ENCODE results near the gene M1AP. TPM values are rescaled to one million over a fixed set of nuclear protein-coding genes. Genes with fewer than 3 reads are reported as not detected.

M1AP gene
- total and polyA plus RNA-seq, 2 donors (not counting 1 experiment from before 2014, with no cell fraction given) = not detected

DNA sequence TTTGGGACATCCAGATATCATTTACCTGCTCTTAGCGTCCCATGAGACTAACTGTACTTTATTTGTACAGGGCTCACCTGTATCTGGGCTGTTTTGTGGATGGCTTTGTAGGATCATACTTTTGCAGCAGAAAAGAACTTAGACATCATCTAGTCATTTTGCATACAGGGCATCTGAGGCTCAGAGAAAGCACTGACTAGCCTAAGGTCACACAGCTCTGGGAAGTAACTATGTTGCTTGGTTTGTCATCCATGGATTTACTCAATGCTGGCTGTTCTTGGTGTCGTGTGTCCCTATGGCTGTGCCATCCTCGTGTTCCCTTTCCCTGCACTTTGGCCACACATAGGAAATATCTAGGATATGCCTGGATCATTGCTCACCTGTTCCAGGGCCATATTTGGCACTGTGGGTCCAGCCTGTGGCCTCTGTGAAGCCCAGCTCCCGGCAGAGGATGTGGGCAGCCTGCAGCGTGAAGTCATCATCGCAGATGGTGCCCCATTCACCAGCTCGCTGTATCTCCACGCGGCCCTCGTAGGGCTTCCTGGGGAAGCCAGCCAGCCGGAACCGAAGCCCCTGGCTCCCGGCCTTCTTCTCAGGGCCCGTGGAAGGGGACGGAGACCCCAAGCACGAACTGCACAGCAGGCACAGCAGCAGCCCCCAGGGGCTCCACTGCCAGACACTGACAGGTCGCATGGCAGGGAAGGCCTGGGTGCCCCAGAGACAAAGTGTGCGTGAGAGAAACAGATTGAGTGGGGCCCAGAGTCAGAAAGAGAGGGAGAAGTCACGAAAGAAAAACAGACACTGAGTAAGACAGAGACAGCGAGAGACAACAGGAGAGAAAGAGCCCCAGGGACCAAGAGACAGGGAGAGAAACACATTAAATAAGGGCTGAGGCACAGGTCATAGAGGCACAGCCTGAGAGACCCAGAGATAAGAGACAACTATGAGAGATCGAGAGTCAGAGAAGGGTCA is 95.9 kb downstream of the M1AP start:
- no peaks in the 10 kb centered on the region for H4K20me1 ChIP-seq (ENCODE audit: control insufficient read depth, extremely low read depth, insufficient read depth, low read length)
- peak overlapping the region in 3 of 4 experiments; percentile 63 to 98 (median 64) for H3K4me3 ChIP-seq (replicated peaks in 1 of 4; ENCODE audit: control extremely low read depth in 1 of 4, insufficient read depth in 1 of 4, low read depth in 3 of 4, low read length in 4 of 4)
- peak overlapping the region; percentile 84 for H3K4me2 ChIP-seq (ENCODE audit: extremely low read depth, insufficient read depth, low read length)
- no peaks in the 10 kb centered on the region for H3K27me3 ChIP-seq (ENCODE audit: control insufficient read depth, insufficient read depth, low read length)
- no peak overlapping the region for H2AFZ ChIP-seq (ENCODE audit: low read length)
- DNase-seq (ENCODE audit: low read depth in 2 of 2) = no peak
- H3K36me3 ChIP-seq (ENCODE audit: control insufficient read depth, insufficient read depth, low read length) = peaks cover 4% of the 10 kb centered on the region
- peaks cover 3% of the 10 kb centered on the region for H3K79me2 ChIP-seq (ENCODE audit: control insufficient read depth, insufficient read depth, low read length)
- no peak overlapping the region for H3K9ac ChIP-seq (ENCODE audit: insufficient read depth, low read length)
- no peak overlapping the region for H3K27ac ChIP-seq (ENCODE audit: insufficient read depth, low read length)
- peaks cover 7% of the 10 kb centered on the region for H3K4me1 ChIP-seq (ENCODE audit: control insufficient read depth, extremely low read depth, insufficient read depth, low read length)
- no peaks in the 10 kb centered on the region for H3K9me3 ChIP-seq (ENCODE audit: control insufficient read depth, insufficient read depth, low read depth, low read length)
- TF ChIP-seq, protein P1, sequence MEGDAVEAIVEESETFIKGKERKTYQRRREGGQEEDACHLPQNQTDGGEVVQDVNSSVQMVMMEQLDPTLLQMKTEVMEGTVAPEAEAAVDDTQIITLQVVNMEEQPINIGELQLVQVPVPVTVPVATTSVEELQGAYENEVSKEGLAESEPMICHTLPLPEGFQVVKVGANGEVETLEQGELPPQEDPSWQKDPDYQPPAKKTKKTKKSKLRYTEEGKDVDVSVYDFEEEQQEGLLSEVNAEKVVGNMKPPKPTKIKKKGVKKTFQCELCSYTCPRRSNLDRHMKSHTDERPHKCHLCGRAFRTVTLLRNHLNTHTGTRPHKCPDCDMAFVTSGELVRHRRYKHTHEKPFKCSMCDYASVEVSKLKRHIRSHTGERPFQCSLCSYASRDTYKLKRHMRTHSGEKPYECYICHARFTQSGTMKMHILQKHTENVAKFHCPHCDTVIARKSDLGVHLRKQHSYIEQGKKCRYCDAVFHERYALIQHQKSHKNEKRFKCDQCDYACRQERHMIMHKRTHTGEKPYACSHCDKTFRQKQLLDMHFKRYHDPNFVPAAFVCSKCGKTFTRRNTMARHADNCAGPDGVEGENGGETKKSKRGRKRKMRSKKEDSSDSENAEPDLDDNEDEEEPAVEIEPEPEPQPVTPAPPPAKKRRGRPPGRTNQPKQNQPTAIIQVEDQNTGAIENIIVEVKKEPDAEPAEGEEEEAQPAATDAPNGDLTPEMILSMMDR (conservative IDR thresholded peaks at IDR 0.05 in 1 of 2, IDR thresholded peaks at IDR 0.05 in 1 of 2; ENCODE audit: low read depth in 1 of 2, low read length in 2 of 2) = no peak
- no peak for TF ChIP-seq EZH2 (IDR thresholded peaks at IDR 0.05; ENCODE audit: low read length, missing control alignments)

DNA sequence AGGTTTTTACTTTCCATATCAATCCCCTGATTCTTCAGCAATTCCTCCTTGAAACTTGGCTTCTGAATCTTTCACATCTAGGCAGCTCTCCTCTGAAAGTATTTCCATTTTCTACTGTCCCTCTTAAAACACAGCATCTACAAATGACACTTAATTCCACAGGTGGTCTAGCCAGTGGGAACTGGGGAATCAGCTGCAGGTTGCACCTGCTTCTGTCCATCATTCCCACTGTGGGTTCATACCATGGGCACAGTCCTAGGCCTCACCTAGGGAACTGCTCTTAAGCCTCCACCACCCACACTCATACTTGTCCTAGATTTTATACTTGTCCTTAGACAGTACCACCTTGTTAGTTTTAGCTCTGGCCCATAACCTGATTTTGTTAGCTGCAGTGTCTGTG is 96.6 kb downstream of the M1AP start:
- peaks cover 3% of the 10 kb centered on the region for H3K79me2 ChIP-seq (ENCODE audit: control insufficient read depth, insufficient read depth, low read length)
- no peak overlapping the region for H3K4me2 ChIP-seq (ENCODE audit: extremely low read depth, insufficient read depth, low read length)
- H3K4me3 ChIP-seq (replicated peaks in 1 of 4; ENCODE audit: control extremely low read depth in 1 of 4, insufficient read depth in 1 of 4, low read depth in 3 of 4, low read length in 4 of 4) = no peak overlapping the region

DNA sequence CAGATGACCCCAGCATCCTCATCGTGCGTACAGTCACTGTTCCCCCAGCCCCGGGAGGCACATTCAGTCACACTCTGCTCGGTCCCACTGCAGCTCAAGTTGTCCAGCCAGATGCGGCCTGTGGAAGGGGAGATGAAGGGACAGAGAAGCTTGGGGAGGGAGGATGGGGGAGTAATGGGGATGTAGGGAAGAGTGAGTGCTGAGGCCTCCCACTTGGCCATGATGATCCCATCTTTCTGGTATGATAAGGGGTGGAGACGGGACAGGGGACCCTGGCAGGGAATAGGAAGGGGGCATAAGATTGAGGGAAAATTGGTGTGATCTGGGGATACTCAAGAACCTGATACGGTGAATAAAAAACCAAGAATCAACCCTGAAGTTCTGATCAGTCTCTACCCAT is 97.9 kb downstream of the M1AP start:
- Histone ChIP-seq H3K36me3 (ENCODE audit: control insufficient read depth, insufficient read depth, low read length) (no peaks in the 10 kb centered on the region), H2AFZ (ENCODE audit: low read length) (no peak overlapping the region), H3K27me3 (ENCODE audit: control insufficient read depth, insufficient read depth, low read length) (no peaks in the 10 kb centered on the region), H3K4me1 (ENCODE audit: control insufficient read depth, extremely low read depth, insufficient read depth, low read length) (peaks cover 3% of the 10 kb centered on the region), H3K79me2 (ENCODE audit: control insufficient read depth, insufficient read depth, low read length) (peaks cover 2% of the 10 kb centered on the region), H4K20me1 (ENCODE audit: control insufficient read depth, extremely low read depth, insufficient read depth, low read length) (no peaks in the 10 kb centered on the region), H3K9ac (ENCODE audit: insufficient read depth, low read length) (no peak overlapping the region), H3K4me2 (ENCODE audit: extremely low read depth, insufficient read depth, low read length) (no peak overlapping the region), H3K4me3 (replicated peaks in 1 of 4; ENCODE audit: control extremely low read depth in 1 of 4, insufficient read depth in 1 of 4, low read depth in 3 of 4, low read length in 4 of 4) (no peak overlapping the region), H3K9me3 (ENCODE audit: control insufficient read depth, insufficient read depth, low read depth, low read length) (no peaks in the 10 kb centered on the region), H3K27ac (ENCODE audit: insufficient read depth, low read length) (no peak overlapping the region)
- TF ChIP-seq, protein P1 (conservative IDR thresholded peaks at IDR 0.05 in 1 of 2, IDR thresholded peaks at IDR 0.05 in 1 of 2; ENCODE audit: low read depth in 1 of 2, low read length in 2 of 2) = no peak
- TF ChIP-seq EZH2 (IDR thresholded peaks at IDR 0.05; ENCODE audit: low read length, missing control alignments) = no peak
- no peak for DNase-seq (ENCODE audit: low read depth in 2 of 2)

More for the DNA sequence above, 96.6 kb downstream of the M1AP start:
- Histone ChIP-seq H3K27ac (ENCODE audit: insufficient read depth, low read length) (no peak overlapping the region), H3K27me3 (ENCODE audit: control insufficient read depth, insufficient read depth, low read length) (no peaks in the 10 kb centered on the region), H3K36me3 (ENCODE audit: control insufficient read depth, insufficient read depth, low read length) (peaks cover 3% of the 10 kb centered on the region), H3K9ac (ENCODE audit: insufficient read depth, low read length) (no peak overlapping the region), H3K9me3 (ENCODE audit: control insufficient read depth, insufficient read depth, low read depth, low read length) (no peaks in the 10 kb centered on the region), H4K20me1 (ENCODE audit: control insufficient read depth, extremely low read depth, insufficient read depth, low read length) (no peaks in the 10 kb centered on the region), H3K4me1 (ENCODE audit: control insufficient read depth, extremely low read depth, insufficient read depth, low read length) (peaks cover 7% of the 10 kb centered on the region), H2AFZ (ENCODE audit: low read length) (no peak overlapping the region)
- no peak for TF ChIP-seq EZH2 (IDR thresholded peaks at IDR 0.05; ENCODE audit: low read length, missing control alignments)
- TF ChIP-seq, protein P1 (conservative IDR thresholded peaks at IDR 0.05 in 1 of 2, IDR thresholded peaks at IDR 0.05 in 1 of 2; ENCODE audit: low read depth in 1 of 2, low read length in 2 of 2) = no peak
- no peak for DNase-seq (ENCODE audit: low read depth in 2 of 2)

All from fibroblast of lung (primary cell).